ENCODE results near the gene PTER. TPM values are rescaled to one million over a fixed set of nuclear protein-coding genes. Genes with fewer than 3 reads are reported as not detected.

The PTER gene
- total RNA-seq, 1 donor from 2014 or later = 2.5 TPM

DNA sequence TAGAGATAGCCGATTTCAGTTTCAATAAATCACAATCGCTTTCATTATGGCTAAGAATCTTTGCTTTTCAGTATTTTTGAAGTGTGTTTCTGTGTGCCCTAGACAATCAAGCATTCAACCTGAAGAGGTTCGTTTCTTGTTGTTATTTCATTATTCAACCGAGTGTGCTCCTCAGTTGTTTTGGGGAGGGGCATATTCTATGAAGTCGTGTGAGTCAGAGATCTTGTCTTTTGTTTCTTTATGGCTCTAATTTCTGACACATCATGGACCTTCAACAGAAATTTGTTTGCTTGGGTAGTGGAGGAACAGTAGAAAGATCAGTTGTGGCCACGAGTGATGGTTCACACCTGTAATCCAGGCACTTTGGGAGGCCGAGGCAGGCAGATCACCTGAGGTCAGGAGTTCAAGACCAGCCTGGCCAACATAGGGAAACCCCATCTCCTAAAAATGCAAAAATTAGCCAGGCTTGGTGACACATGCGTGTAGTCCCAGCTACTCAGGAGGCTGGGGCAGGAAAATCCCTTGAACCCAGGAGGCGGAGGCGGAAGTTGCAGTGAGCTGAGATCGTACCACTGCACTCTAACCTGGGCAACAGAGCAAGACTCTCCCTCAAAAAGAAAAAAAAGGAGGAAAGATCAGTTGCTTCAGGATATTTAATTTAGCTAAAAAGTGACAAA lies 46.6 kb downstream of the PTER start:
- Histone ChIP-seq H3K27ac (ENCODE audit: low read depth, low read length) (no peak overlapping the region), H3K9ac (ENCODE audit: low read length) (no peak overlapping the region), H3K4me1 (ENCODE audit: insufficient read depth, low read length) (no peaks in the 10 kb centered on the region), H3K9me3 (ENCODE audit: insufficient read depth, low read depth, low read length) (no peaks in the 10 kb centered on the region), H3K27me3 (ENCODE audit: insufficient read depth, low read length) (no peaks in the 10 kb centered on the region), H3K4me3 (ENCODE audit: insufficient read depth, low read depth, low read length) (no peak overlapping the region), H4K20me1 (ENCODE audit: insufficient read depth, low read length) (no peaks in the 10 kb centered on the region), H3K36me3 (ENCODE audit: insufficient read depth, low read length) (no peaks in the 10 kb centered on the region), H3K79me2 (ENCODE audit: insufficient read depth, low read length) (no peaks in the 10 kb centered on the region), H2AFZ (ENCODE audit: low read depth, low read length) (no peak overlapping the region), H3K4me2 (ENCODE audit: low read length) (no peak overlapping the region)
- no peak for DNase-seq (ENCODE audit: low read depth)
- Mint-ChIP-seq H3K9me3 (ENCODE audit: unreplicated experiment) (no peaks in the 10 kb centered on the region), H3K36me3 (ENCODE audit: low read depth, unreplicated experiment) (peaks cover 2% of the 10 kb centered on the region), H3K4me1 (ENCODE audit: low read depth, unreplicated experiment) (no peaks in the 10 kb centered on the region), H3K27me3 (ENCODE audit: low read depth, unreplicated experiment) (no peaks in the 10 kb centered on the region), H3K27ac (ENCODE audit: unreplicated experiment) (no peak overlapping the region), H3K4me3 (ENCODE audit: unreplicated experiment) (no peak overlapping the region)
- no peak for TF ChIP-seq EZH2 (IDR thresholded peaks at IDR 0.05; ENCODE audit: insufficient read depth, low read length)
- TF ChIP-seq, protein P1, sequence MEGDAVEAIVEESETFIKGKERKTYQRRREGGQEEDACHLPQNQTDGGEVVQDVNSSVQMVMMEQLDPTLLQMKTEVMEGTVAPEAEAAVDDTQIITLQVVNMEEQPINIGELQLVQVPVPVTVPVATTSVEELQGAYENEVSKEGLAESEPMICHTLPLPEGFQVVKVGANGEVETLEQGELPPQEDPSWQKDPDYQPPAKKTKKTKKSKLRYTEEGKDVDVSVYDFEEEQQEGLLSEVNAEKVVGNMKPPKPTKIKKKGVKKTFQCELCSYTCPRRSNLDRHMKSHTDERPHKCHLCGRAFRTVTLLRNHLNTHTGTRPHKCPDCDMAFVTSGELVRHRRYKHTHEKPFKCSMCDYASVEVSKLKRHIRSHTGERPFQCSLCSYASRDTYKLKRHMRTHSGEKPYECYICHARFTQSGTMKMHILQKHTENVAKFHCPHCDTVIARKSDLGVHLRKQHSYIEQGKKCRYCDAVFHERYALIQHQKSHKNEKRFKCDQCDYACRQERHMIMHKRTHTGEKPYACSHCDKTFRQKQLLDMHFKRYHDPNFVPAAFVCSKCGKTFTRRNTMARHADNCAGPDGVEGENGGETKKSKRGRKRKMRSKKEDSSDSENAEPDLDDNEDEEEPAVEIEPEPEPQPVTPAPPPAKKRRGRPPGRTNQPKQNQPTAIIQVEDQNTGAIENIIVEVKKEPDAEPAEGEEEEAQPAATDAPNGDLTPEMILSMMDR (IDR thresholded peaks at IDR 0.05; ENCODE audit: insufficient read depth, low read depth, low read length) = no peak
- no peak for FAIRE-seq

DNA sequence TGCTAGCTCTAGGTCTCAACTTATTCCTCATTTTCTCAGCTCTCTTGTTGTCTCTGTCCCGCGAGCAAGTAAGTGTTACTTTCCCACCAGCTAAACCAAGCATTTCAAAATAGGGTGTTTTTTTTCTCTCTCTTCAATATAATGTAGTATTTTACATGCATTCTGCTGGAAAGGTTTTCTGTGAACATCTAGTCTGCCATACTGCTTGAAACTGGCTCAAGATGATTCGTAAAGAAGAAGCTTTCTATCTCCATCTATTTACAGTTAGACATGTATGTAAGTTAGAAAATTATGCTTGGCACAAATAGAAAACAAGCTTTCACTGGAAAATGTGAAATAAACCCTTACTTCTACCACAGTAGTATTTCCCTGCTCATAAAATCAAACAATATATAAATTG lies 53.7 kb downstream of the PTER start:
- Histone ChIP-seq H3K27me3 (ENCODE audit: insufficient read depth, low read length) (no peaks in the 10 kb centered on the region), H3K36me3 (ENCODE audit: insufficient read depth, low read length) (no peaks in the 10 kb centered on the region), H3K9me3 (ENCODE audit: insufficient read depth, low read depth, low read length) (no peaks in the 10 kb centered on the region), H3K4me1 (ENCODE audit: insufficient read depth, low read length) (no peaks in the 10 kb centered on the region), H3K9ac (ENCODE audit: low read length) (no peak overlapping the region), H2AFZ (ENCODE audit: low read depth, low read length) (no peak overlapping the region), H3K79me2 (ENCODE audit: insufficient read depth, low read length) (no peaks in the 10 kb centered on the region), H3K27ac (ENCODE audit: low read depth, low read length) (no peak overlapping the region), H4K20me1 (ENCODE audit: insufficient read depth, low read length) (no peaks in the 10 kb centered on the region), H3K4me3 (ENCODE audit: insufficient read depth, low read depth, low read length) (no peak overlapping the region), H3K4me2 (ENCODE audit: low read length) (no peak overlapping the region)
- no peaks in the 10 kb centered on the region for H3K9me3 Mint-ChIP-seq (ENCODE audit: unreplicated experiment)
- no peaks in the 10 kb centered on the region for H3K36me3 Mint-ChIP-seq (ENCODE audit: low read depth, unreplicated experiment)
- no peak overlapping the region for H3K27ac Mint-ChIP-seq (ENCODE audit: unreplicated experiment)
- H3K4me3 Mint-ChIP-seq (ENCODE audit: unreplicated experiment) = no peak overlapping the region
- TF ChIP-seq, protein P1 (IDR thresholded peaks at IDR 0.05; ENCODE audit: insufficient read depth, low read depth, low read length) = no peak
- TF ChIP-seq EZH2 (IDR thresholded peaks at IDR 0.05; ENCODE audit: insufficient read depth, low read length) = no peak
- H3K4me1 Mint-ChIP-seq (ENCODE audit: low read depth, unreplicated experiment) = no peaks in the 10 kb centered on the region
- no peaks in the 10 kb centered on the region for H3K27me3 Mint-ChIP-seq (ENCODE audit: low read depth, unreplicated experiment)
- FAIRE-seq (no peak), DNase-seq (ENCODE audit: low read depth) (no peak)

DNA sequence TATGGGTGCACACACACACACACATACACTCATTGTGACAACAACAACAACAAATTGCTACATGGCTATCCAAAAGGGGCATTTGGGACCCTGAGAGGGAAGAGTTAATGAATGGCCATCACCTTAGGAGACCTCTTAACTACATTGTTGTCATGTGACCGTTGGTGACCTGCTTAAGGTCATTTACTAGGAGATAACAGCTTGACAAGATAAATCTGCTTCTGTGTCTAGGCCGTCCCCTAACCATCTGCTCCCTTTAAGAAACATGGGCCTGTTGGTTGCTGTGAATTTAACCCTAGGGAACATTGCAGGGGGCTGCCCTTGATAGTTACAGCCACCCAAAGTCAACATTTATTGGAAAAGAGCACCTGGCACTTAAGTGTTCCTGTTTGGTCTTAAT lies 55.1 kb downstream of the PTER start:
- Histone ChIP-seq H3K27me3 (ENCODE audit: insufficient read depth, low read length) (no peaks in the 10 kb centered on the region), H3K36me3 (ENCODE audit: insufficient read depth, low read length) (no peaks in the 10 kb centered on the region), H4K20me1 (ENCODE audit: insufficient read depth, low read length) (no peaks in the 10 kb centered on the region), H3K79me2 (ENCODE audit: insufficient read depth, low read length) (no peaks in the 10 kb centered on the region), H3K4me2 (ENCODE audit: low read length) (no peak overlapping the region), H3K27ac (ENCODE audit: low read depth, low read length) (no peak overlapping the region), H3K4me3 (ENCODE audit: insufficient read depth, low read depth, low read length) (no peak overlapping the region), H3K9me3 (ENCODE audit: insufficient read depth, low read depth, low read length) (no peaks in the 10 kb centered on the region), H3K4me1 (ENCODE audit: insufficient read depth, low read length) (no peaks in the 10 kb centered on the region), H3K9ac (ENCODE audit: low read length) (no peak overlapping the region), H2AFZ (ENCODE audit: low read depth, low read length) (no peak overlapping the region)
- Mint-ChIP-seq H3K4me3 (ENCODE audit: unreplicated experiment) (no peak overlapping the region), H3K27me3 (ENCODE audit: low read depth, unreplicated experiment) (peaks cover 3% of the 10 kb centered on the region), H3K4me1 (ENCODE audit: low read depth, unreplicated experiment) (no peaks in the 10 kb centered on the region), H3K36me3 (ENCODE audit: low read depth, unreplicated experiment) (no peaks in the 10 kb centered on the region), H3K27ac (ENCODE audit: unreplicated experiment) (no peak overlapping the region), H3K9me3 (ENCODE audit: unreplicated experiment) (no peaks in the 10 kb centered on the region)
- DNase-seq (ENCODE audit: low read depth) = no peak
- no peak for FAIRE-seq
- no peak for TF ChIP-seq EZH2 (IDR thresholded peaks at IDR 0.05; ENCODE audit: insufficient read depth, low read length)
- TF ChIP-seq, protein P1 (IDR thresholded peaks at IDR 0.05; ENCODE audit: insufficient read depth, low read depth, low read length) = no peak

Measured in astrocyte (in vitro differentiated cells and primary cell).